Stomach (tissue), 4 donors: Measurements from ENCODE around the gene ARID1B.

Experiments used
- CTCF ChIP-seq, 7 experiments: fragments of 450-650 bp in 4 of 7; fragments of 200-600 bp in 3 of 7; sonication (generic) in 3 of 7; IDR thresholded peaks; one replicate each; pipeline ENCODE4 v1.5.1; 2016 to 2019; ENCODE audit warnings: antibody characterized with exemption in 7 of 7, control low read depth in 2 of 7, mild to moderate bottlenecking in 1 of 7
- POLR2A ChIP-seq, 4 donors: fragments of 450-650 bp; IDR thresholded peaks; one replicate each; pipeline ENCODE4 v1.6.1; 2016; ENCODE audit warnings: antibody characterized with exemption in 4 of 4, control low read depth in 2 of 4, mild to moderate bottlenecking in 1 of 4, moderate library complexity in 1 of 4
- POLR2AphosphoS5 ChIP-seq, 3 donors: sonication (generic); formaldehyde crosslinking; IDR thresholded peaks; one replicate each; pipeline ENCODE4 v1.6.1; 2016; ENCODE audit warnings: antibody characterized with exemption in 3 of 3

GRCh38 chr6:156899532-156900135 lies 122.5 kb downstream of the ARID1B start:
- TF ChIP-seq CTCF (IDR thresholded peaks at IDR 0.05) (no peak), POLR2AphosphoS5 (IDR thresholded peaks at IDR 0.05) (no peak), POLR2A (IDR thresholded peaks at IDR 0.05) (no peak)
